ENCODE data around the gene TBX20.
"Not testable (repeated sequence)": the region's sequence is repeated elsewhere in the genome, so short reads cannot be mapped to it uniquely, and the experiment has no call there.

Gene TBX20

DNA sequence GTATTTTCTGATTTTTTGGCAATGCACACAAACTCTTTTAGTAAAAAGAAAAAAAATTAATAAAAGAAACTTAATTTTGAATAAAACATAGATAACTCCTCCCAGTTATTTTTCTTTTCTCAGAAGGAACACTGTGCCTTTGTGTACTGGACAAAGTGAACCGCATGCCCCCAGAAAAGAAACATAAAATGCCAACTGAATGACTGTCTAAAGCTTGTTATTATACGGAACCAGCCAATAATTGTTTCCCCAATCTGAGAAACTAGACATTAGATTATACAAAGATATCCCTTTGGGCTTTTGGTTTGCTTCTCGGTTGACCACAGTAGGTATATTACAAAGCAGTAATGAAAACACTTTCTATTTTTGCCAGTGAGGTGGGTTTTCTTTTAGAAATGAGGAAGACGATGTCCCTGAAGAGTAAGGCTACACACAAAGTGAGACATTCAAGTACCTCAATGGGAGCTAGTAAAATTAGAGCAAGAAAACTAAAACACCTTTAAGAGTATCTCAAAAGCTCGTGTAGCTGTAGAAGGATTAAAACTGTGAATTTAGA, 25.3 kb downstream of the TBX20 start:
- in situ Hi-C loops (cut with MboI; ENCODE audit: low sequenced_read_pairs), result not testable (repeated sequence)

GRCh38 chr7:35227438-35227837, 26.5 kb downstream of the TBX20 start:
- H3K4me1 ChIP-seq; H3K36me3 ChIP-seq (replicated peaks); H3K27me3 ChIP-seq (ENCODE audit: low read depth); in situ Hi-C loops (cut with MboI; ENCODE audit: low sequenced_read_pairs); DNase-seq (ENCODE audit: low spot score in 2 of 2); H3K9me3 ChIP-seq; H3K4me3 ChIP-seq: not testable (repeated sequence)

More for the DNA sequence above, 25.3 kb downstream of the TBX20 start:
- not testable (repeated sequence) for H3K9me3 ChIP-seq; H3K36me3 ChIP-seq (replicated peaks); H3K4me3 ChIP-seq; DNase-seq (ENCODE audit: low spot score in 2 of 2); H3K4me1 ChIP-seq; H3K27me3 ChIP-seq (ENCODE audit: low read depth)

DNA sequence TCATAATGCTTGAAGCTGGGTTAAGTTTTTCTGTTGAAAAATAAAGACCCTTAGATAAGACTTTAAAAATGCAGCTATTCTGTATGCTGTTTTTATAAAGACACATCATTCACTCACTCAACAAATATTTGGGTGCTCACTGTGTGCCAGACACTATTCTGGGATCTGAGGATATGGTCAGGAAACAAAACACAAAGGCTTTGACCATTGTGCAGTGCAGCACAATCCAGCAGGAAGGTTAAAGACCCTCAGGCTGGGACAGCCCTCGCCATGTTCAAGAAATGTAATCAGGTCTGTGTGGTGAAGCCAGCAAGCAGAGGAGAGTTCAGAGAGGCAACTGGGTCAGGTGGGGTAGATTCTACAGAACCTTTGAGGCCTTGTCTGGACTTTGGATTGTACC, 31.5 kb downstream of the TBX20 start:
- H3K4me3 ChIP-seq; DNase-seq (ENCODE audit: low spot score in 2 of 2); in situ Hi-C loops (cut with MboI; ENCODE audit: low sequenced_read_pairs): not testable (repeated sequence)

DNA sequence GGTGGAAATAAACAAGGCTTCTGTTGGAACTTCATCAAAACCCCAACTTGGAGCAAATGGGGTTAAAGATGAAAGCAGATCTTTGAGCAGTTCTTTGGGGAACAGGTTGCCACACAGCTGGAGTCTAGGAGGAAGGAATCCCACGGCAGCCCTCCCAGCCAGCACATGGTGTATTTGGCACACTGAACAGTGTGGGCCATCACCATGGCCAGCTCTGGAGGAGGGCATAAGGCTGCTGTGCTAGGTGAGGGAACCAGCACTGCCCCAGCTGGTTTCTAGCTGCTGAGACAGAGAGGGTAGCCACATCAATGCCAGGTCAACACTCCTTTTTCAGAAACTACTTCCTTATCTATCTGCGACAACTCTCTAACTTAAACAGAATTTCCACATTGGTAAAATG, 33.7 kb downstream of the TBX20 start:
- H3K4me3 ChIP-seq; H3K36me3 ChIP-seq (replicated peaks); H3K27me3 ChIP-seq (ENCODE audit: low read depth); H3K9me3 ChIP-seq; DNase-seq (ENCODE audit: low spot score in 2 of 2); H3K4me1 ChIP-seq; in situ Hi-C loops (cut with MboI; ENCODE audit: low sequenced_read_pairs): not testable (repeated sequence)

More for the DNA sequence above, 31.5 kb downstream of the TBX20 start:
- H3K4me1 ChIP-seq; H3K9me3 ChIP-seq; H3K27me3 ChIP-seq (ENCODE audit: low read depth); H3K36me3 ChIP-seq (replicated peaks): not testable (repeated sequence)

DNA sequence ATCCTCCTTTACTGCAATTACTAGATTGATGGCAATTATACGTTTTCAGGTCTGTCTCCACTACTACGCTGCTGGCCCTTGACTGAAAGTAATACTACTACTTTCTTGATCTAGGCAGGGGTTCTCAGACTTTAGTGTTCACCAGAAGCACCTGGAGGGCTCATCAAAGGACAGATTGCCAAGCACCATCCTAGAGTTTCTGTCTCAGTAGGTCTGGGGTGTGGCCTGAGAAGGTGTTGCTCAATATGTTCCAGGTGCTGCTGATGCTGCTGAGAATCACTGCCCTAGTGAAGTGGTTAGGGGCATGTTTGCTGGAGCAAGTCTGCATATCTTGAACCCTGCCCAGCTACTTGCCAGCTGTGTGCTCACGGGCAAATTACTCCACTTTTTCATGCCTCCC, 37.9 kb downstream of the TBX20 start:
- H3K36me3 ChIP-seq (replicated peaks); H3K9me3 ChIP-seq; H3K4me3 ChIP-seq; H3K4me1 ChIP-seq; H3K27me3 ChIP-seq (ENCODE audit: low read depth); in situ Hi-C loops (cut with MboI; ENCODE audit: low sequenced_read_pairs); DNase-seq (ENCODE audit: low spot score in 2 of 2): not testable (repeated sequence)

DNA sequence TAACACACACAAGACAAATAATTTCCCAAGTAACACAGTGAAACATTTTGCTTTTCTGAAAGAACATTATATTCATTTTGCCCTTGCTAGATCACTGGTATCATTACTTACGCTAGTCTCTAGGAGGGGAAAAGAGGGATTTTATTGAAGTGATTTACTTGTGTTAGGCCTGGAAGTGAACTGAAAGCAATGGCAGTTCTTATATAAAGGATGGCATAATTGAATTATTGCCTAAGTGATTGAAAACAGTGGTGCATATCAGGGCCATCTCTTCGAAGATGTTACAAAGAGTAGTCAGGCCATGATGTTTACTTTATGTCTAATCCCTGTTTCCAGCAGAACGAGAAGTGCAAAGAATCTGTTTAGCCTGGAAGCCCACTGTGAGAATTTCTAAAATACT, 38.8 kb downstream of the TBX20 start:
- H3K4me1 ChIP-seq; H3K4me3 ChIP-seq; H3K9me3 ChIP-seq; H3K36me3 ChIP-seq (replicated peaks); H3K27me3 ChIP-seq (ENCODE audit: low read depth); DNase-seq (ENCODE audit: low spot score in 2 of 2); in situ Hi-C loops (cut with MboI; ENCODE audit: low sequenced_read_pairs): not testable (repeated sequence)

GRCh38 chr7:35206924-35207323, 47.0 kb downstream of the TBX20 start:
- DNase-seq (ENCODE audit: low spot score in 2 of 2); H3K4me1 ChIP-seq; H3K4me3 ChIP-seq; in situ Hi-C loops (cut with MboI; ENCODE audit: low sequenced_read_pairs); H3K27me3 ChIP-seq (ENCODE audit: low read depth); H3K36me3 ChIP-seq (replicated peaks); H3K9me3 ChIP-seq: not testable (repeated sequence)

DNA sequence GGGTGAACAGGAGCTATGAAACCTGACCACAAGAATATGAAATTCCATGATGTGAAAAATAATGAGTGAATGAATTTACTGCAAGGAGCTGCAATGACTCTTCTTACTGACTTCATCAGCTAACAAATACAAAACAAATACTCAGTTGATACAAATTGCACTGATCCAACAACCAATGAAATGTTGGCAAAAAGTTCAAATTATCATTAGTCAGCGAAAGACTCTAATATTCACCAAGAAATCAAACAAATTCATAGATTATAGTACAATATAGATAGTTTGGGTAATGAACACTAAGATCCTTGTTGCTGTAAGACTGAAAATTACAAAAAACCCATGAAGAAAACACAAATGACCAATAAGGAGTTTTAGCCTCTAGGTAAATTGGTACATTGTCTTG, 49.0 kb downstream of the TBX20 start:
- H3K36me3 ChIP-seq (replicated peaks); in situ Hi-C loops (cut with MboI; ENCODE audit: low sequenced_read_pairs); DNase-seq (ENCODE audit: low spot score in 2 of 2); H3K27me3 ChIP-seq (ENCODE audit: low read depth); H3K9me3 ChIP-seq; H3K4me1 ChIP-seq; H3K4me3 ChIP-seq: not testable (repeated sequence)

- DNase-seq (ENCODE audit: low spot score in 2 of 2); H3K9me3 ChIP-seq; H3K4me1 ChIP-seq; H3K36me3 ChIP-seq (replicated peaks); H3K27me3 ChIP-seq (ENCODE audit: low read depth); in situ Hi-C loops (cut with MboI; ENCODE audit: low sequenced_read_pairs); H3K4me3 ChIP-seq: not testable (repeated sequence)
These were observed 49.9 kb downstream of the TBX20 start for GRCh38 chr7:35204031-35204430.

DNA sequence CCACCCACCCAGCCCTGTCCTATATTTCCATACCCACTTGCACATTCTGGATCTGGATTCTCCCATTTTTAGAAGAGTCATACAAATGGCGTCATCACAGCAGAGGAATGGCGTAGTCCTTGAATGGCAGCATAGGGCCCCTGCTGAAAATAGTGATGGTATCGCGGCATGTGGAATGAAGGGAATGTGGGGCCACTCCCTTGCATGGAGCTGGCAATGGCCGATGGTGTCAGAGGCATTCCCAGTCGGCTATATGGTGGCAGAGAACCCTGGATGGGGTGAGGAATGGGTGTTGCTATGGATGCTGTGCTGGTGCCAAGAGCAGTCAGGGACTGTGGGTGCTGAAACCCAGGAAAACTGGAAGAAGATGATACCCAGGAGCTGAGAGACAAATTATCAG, 51.5 kb downstream of the TBX20 start:
- in situ Hi-C loops (cut with MboI; ENCODE audit: low sequenced_read_pairs); H3K36me3 ChIP-seq (replicated peaks); H3K4me1 ChIP-seq; H3K9me3 ChIP-seq; H3K4me3 ChIP-seq; DNase-seq (ENCODE audit: low spot score in 2 of 2); H3K27me3 ChIP-seq (ENCODE audit: low read depth): not testable (repeated sequence)

DNA sequence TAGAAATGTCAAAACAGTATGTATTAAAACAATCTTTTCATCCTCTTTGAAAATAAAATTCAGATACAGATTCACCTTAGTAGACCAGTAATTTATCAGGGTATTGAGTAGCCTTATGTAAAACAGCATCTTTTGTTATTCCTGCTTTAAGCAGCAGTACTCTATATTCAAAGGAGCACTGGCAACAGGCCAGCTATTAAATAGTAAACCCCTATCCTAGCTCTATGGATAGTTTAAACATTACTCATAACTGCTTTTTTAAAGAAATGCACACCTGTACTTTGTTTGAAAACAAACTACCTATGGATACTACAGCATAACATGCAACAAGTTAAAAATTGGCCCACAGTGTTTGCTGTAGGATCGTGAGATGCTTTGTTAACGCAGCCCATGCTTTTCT, 53.7 kb downstream of the TBX20 start:
- H3K4me1 ChIP-seq; H3K9me3 ChIP-seq; H3K4me3 ChIP-seq; H3K27me3 ChIP-seq (ENCODE audit: low read depth); H3K36me3 ChIP-seq (replicated peaks); in situ Hi-C loops (cut with MboI; ENCODE audit: low sequenced_read_pairs): not testable (repeated sequence)
- peak; percentile 69 to 73 for DNase-seq (ENCODE audit: low spot score in 2 of 2)

DNA sequence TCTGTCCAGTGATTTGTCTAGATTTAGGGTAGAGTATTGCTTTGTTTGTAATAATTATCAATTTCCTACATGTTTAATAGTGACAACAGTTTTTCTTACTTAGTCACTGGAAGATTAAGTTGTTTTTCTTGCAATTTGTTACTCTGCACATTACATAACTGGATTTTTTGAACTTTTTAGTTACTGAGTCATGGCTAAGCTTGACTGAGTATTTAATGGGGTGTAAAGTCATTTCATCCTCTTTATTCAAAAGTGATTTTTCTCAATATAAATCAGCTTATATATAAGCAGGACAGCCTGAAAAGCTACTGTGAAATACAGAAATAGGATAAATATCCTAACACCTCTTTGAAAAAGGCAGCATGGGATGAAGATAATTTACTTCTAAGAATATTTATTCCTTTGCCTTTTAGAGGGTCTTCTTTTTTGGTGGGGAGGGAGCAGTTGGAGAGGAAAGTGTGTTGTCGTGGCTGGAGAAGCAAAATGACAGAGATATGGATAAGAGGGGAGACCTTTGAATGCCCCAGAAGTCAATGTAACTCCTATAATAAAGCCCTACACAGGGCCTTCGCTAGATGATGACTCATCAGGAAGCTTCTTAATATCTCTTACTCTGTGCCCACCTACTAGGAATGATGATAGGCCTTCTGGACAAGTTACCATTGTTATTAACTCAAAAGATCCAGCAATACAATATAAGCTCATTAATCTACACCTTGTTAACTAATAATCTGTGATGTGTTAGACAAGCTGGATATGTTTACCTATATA, 55.3 kb downstream of the TBX20 start:
- H3K36me3 ChIP-seq (replicated peaks); H3K9me3 ChIP-seq; H3K27me3 ChIP-seq (ENCODE audit: low read depth); H3K4me3 ChIP-seq; in situ Hi-C loops (cut with MboI; ENCODE audit: low sequenced_read_pairs); DNase-seq (ENCODE audit: low spot score in 2 of 2); H3K4me1 ChIP-seq: not testable (repeated sequence)

- H3K27me3 ChIP-seq (ENCODE audit: low read depth); in situ Hi-C loops (cut with MboI; ENCODE audit: low sequenced_read_pairs); H3K4me3 ChIP-seq; DNase-seq (ENCODE audit: low spot score in 2 of 2); H3K4me1 ChIP-seq; H3K36me3 ChIP-seq (replicated peaks); H3K9me3 ChIP-seq: not testable (repeated sequence)
These were observed 62.3 kb downstream of the TBX20 start for GRCh38 chr7:35191571-35191970.

GRCh38 chr7:35190146-35190773, 63.6 kb downstream of the TBX20 start:
- H3K4me1 ChIP-seq; DNase-seq (ENCODE audit: low spot score in 2 of 2); H3K27me3 ChIP-seq (ENCODE audit: low read depth); H3K9me3 ChIP-seq; H3K36me3 ChIP-seq (replicated peaks); in situ Hi-C loops (cut with MboI; ENCODE audit: low sequenced_read_pairs); H3K4me3 ChIP-seq: not testable (repeated sequence)

Data from HAP-1 (cell line).